Endothelial cell (in vitro differentiated cells): ENCODE measurements around the gene KLHL41. TPM values are rescaled to one million over a fixed set of nuclear protein-coding genes. Genes with fewer than 3 reads are reported as not detected.

Experiments used
- total RNA-seq: library from RNA; stranded (reverse); fragmentation: NEBNext Ultra II Directional; extraction: Animal tissue kit (Norgen Biotek cat#: 25700); gene quantifications from one replicate; pipeline ENCODE4 v1.2.1, GENCODE V29; 2021; ENCODE audit not compliant: unreplicated experiment

The KLHL41 gene
- total RNA-seq, 1 donor from 2014 or later: 0.10 TPM

Other genes with a start within 250 kb of the KLHL41 start
- 0.23 TPM for gene LRP2, start 147.2 kb upstream of the KLHL41 start, total RNA-seq
- 3.2 TPM for gene BBS5, start 30.2 kb upstream of the KLHL41 start, total RNA-seq
- 33.7 TPM for gene FASTKD1, start 64.2 kb downstream of the KLHL41 start, total RNA-seq
- gene PPIG, start 74.6 kb downstream of the KLHL41 start, total RNA-seq: 50.8 TPM
- gene CFAP210, start 184.7 kb downstream of the KLHL41 start, total RNA-seq: 0.41 TPM
- 10.5 TPM for gene PHOSPHO2, start 184.8 kb downstream of the KLHL41 start, total RNA-seq
- gene KLHL23, start 224.1 kb downstream of the KLHL41 start, total RNA-seq: 22.1 TPM